ENCODE results near the gene ADAM15.

Gene ADAM15

DNA sequence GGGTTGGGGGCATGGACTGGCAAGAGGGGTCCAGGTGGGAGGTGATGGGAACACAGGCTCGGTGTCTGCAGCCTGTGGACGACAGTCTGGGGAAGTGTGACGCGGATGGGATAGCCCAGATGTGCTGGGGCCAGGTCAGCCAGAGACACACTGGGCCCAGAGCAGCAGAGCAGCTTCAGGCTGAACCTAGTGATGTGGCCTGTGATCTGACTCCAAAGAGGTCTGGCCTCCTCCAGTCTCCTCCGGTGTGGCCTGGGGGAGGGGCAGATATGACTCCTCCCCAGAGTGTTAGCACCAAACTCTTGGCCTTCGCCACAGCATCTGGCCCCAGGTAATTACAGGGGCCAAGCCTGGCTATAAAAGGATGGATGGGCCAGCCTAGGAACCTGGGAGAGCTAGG lies 41.0 kb downstream of the ADAM15 start:
- DNase-seq, result no peak

DNA sequence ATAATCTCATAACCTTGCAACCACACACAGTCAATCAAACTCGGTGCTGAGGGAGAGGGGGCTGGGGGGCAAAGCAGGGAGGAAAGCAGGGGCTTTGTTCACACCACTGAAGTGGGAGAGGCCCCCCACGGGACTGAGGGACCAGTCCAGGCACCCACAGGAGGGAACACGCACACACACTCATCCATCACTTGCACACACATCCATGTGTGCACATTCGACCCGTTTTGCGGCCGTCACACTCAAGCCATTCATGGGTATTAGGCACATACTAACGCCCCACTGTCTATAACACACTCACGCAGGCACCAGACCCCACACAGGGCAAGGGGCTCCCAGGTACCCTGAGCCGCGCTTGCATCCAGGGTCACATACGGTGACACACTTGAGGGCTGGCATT lies 41.5 kb downstream of the ADAM15 start:
- DNase-seq, result no peak

DNA sequence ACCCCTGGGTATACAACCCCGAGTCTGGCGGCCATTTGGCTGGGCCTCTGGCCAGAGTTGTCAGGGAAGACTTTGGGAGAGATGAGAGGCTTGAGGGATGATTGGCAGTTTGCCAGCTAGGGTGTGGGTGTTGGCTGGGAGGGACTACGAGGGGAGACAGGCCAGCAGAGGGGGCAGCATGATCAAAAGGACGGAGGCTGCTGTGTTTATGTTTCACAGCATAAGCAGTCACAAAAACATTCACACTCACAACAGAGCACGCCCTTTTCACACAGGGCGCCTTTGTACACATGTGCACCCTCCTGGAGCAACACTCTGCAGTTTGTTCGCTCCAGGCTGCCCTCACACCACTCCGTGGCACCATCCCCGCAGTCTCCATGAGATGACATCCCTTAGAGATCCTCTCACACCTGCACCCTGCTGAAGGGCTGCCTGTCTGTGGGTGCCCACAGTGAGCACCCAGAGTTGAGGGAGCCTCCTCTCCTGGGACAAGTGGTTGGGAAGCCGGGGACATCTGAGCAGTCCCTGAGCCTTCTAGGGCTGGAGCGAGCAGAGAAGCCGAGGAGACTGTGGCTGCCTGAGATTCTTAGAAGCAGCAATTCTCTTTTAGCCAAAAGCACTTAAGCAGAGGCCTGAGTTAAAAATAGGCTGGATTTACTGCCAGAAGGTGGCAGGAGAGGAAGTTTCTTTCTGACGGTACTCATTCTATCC lies 43.0 kb downstream of the ADAM15 start:
- DNase-seq, result peak; percentile 72

DNA sequence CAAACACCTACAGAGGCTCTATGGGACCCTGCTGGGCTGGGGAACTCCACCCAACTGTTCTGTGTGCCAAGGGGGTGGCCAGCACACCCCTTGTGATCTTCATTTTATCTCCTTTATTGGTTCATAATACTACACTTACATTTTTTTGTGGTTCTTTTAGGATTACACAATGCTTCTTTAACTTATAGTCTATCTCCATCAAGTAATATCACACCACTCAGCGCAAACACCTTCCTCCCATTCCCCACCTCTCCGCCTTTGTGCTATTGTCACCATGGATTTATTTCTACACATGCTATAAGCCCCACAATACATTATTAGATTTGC lies 43.5 kb downstream of the ADAM15 start:
- no peak for DNase-seq

DNA sequence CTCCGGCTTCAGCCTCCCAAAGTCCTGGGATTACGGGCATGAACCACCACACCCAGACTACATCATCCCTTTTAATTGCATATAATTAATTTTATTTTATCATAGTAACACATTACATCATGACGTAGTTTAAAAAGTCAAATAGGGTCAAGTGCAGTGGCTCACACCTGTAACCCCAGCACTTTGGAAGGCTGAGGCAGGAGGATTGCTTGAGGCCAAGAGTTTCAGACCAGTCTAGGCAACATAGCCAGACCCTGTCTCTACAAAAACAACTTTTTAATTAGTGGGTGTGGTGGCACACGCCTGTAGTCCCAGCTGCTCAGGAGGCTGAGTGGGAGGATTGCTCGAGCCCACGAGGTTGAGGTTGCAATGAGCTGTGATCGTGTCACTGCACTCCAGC lies 48.2 kb downstream of the ADAM15 start:
- no peak for DNase-seq

DNA sequence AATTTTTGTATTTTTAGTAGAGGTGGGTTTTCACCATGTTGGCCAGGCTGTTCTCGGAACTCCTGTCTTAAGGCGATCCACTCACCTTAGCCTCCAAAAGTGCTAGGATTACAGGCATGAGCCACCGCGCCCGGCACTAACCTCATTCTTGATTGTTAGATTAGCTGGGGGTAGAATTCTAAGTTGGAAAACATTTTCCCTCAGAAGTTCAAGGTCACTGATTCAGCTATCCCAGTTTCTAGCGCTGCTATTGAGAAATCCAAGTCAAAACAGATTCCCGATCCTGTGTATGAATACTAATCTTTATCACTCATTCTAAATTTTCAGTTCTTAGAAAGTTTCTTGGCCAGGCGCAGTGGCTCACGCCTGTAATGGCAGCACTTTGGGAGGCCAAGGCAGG lies 52.2 kb downstream of the ADAM15 start:
- no peak for DNase-seq

DNA sequence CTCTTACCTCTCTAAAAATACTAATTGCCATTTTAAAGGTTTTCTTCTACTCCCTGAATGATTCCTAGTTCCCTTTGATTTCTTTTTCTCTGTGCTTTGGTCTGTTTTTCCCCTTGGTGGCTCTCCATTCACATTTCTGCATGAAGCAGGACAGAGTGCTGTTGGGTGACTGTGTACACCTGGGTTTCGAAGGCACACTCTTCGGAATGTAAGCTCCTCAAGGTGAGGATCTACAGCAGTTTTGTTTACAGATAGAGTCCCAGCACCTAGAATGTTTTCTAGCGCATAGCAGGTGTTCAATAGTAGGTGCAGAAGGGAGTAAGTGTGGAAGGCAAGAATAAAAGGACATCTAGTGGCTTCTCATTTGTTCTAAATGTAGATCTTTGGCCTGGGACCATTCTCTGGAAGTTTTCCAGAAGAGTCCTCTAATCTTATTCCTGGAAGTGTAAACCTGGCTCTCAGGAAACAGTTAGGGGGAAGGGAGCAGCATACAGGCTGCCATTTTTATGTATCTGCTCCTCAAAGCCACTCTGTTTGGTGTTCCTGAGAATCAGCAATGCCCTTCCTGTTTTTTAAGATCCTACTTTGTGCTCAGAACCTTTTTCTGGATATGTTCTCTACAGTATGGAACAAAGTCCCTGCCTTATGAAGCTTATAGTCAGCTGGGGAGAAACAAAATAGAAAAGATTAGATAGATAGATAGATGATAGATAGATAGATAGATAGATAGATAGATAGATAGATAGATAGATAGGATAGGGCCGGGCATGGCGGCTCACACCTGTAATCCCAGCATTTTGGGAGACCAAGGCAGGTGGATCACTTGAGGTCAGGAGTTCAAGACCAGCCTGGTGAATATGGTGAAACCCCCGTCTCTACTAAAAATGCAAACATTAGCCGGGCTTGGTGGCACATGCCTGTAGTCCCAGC lies 53.8 kb downstream of the ADAM15 start:
- DNase-seq, result no peak

DNA sequence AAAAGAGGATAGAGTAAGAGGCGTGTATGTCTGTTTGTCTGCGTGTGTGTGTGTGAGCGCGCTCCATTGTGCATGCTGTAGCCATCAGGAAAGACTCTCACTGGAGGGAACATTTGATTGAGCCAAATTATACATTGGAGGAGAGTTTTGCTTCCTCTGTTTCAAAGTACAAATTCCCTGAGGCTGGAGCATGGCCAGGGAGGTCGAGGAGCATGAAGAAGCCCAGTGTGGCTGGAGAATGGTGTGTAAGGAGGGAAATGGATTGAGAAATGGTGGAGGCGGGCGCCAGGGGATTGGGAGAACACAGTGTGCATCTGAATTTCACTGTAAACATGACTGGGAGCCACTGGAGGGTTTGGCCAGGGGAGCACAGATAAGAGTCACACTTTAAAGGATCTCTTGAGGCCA lies 54.5 kb downstream of the ADAM15 start:
- DNase-seq, result no peak

DNA sequence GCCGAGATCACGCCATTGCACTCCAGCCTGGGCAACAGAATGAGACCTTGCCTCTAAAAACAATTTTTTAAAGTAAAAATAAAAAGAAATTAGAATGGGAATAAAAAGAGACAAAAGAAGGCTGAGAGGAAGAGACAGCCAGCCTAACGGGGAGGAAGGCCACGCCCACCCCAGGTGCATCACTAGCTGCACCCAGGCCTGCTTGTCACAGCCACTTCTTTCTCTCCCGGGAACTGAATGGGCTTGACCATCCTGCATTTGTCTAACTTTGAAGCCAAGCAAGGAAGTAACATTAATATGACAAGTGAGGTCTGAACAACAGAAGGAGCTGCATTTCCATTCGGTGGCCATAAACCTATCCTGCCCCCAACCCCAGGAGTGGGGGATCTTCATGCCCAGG lies 55.7 kb downstream of the ADAM15 start:
- no peak for DNase-seq

DNA sequence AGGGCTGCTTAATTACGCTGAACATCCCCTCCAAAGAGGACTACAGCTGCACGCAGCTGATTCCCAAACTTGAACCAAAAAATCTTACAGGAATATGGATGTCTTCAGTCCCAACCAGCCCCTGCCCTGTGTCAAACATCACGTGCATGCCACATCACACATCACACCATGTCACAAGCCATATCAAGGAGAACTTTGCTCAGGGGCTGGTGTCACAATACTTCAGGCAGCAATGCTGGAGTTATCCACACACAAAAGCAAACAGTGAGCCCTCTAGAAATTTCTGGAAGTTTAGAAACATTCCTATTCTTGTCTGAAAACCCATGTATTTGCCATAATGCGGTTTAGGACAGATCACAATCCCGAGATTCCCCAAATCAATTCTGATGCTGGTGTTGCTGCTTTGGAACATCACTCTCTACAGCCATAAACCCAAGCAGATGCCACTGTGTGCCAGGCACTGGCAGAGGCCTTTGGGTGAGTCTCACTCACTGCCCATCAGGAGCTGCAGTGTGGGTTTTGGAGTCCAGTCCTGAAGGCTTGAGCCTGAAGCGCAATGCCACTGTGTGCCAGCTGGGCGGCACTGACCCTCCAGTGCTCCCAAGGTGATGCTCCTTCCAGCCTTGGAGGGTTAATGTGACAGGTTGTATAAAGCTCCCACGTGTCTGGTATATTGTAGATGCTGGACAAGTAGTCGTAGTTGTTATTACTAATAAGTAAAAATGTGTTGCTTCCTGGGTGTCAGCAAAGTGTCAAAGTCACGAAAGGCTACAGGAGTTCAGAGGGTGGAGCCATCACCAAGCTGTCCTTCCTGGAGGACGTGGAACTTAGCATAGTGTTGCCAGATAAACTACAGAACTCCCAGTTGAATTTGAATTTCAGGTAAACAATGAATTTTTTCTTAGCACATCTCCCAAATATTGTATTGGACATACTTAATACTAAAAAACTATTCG lies 56.5 kb downstream of the ADAM15 start:
- no peak for DNase-seq

DNA sequence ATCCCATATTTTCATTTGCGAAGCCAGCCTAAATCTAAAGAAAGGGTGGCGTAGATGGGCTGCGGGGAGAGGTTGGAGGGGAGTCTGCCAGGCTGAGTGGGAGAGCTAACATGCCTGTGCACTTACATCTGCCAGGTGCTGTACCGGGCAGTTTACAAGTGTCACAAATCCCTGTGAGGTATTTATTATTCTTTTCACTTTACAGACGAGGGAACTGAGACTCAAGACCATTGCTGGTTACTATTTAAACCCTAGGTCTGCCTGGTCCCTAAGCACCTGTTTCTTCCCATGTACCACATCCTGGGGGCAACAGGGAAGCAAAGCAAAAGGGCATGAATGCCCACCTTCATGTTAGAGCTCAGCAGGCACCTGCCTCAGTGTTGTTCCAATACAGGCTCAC lies 57.2 kb downstream of the ADAM15 start:
- DNase-seq, result no peak

DNA sequence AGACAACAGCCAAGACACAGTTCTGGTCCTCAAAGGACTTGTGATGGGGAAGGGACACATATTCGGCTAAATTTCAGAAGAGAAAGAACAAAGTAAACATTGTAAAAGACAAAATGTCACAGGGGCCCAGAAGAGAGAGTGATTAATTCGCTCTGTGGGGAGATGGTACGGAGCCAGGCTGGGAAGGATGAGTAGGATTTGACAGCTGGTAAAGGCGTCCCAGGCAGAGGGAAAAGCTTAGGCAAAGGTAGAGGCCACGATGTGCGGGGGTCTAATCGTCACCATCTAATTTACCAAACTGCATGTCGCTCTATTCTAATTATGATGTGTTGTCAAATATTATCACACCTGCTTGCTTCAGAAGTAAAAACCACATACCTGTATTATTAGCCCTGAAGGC lies 59.3 kb downstream of the ADAM15 start:
- no peak for DNase-seq

DNA sequence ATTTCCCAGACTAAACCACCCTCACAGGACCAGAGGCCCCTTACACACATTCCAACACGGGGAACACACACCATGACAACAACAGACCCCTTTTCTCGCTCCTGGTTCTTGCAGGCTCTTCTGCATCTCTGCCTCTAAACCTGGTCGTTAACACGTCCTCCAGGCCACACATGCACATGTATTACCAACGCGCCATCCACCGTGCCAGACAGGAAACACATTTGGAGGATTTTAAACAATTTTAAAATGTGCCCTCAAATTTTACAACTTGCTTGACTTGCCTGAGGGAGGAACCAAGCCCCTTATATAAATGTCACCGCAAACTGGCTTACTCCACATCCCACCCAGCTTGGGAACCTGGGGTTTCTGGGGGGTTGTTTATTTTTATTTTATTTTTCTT lies 59.7 kb downstream of the ADAM15 start:
- no peak for DNase-seq

All from DMS153 (cell line).